ENCODE data around the gene CADPS2.

CADPS2 gene

GRCh38 chr7:122312789-122313188 is 573.5 kb downstream of the CADPS2 start:
- H3K79me2 ChIP-seq (ENCODE audit: insufficient read depth, low read length), result no peaks in the 10 kb centered on the region
- no peaks in the 10 kb centered on the region for H3K36me3 ChIP-seq (ENCODE audit: insufficient read depth, low read length)
- ATAC-seq (ENCODE audit: insufficient read depth, low read depth), result no peak
- no peaks in the 10 kb centered on the region for H4K20me1 ChIP-seq (ENCODE audit: insufficient read depth, low read length)
- H3K9ac ChIP-seq (ENCODE audit: low read depth, low read length), result no peak overlapping the region
- no peak for DNase-seq
- H3K4me2 ChIP-seq (ENCODE audit: insufficient read depth, low read length), result no peak overlapping the region
- no peaks in the 10 kb centered on the region for H3K27me3 ChIP-seq (ENCODE audit: insufficient read depth, low read length, poor library complexity)
- H3K27ac ChIP-seq (ENCODE audit: low read length), result no peak overlapping the region
- no peaks in the 10 kb centered on the region for H3K9me3 ChIP-seq (ENCODE audit: insufficient read depth, low read length, severe bottlenecking)
- H2AFZ ChIP-seq (ENCODE audit: low read depth, low read length), result no peak overlapping the region
- H3K4me1 ChIP-seq (ENCODE audit: insufficient read depth, low read length), result no peaks in the 10 kb centered on the region
- TF ChIP-seq, protein P1, sequence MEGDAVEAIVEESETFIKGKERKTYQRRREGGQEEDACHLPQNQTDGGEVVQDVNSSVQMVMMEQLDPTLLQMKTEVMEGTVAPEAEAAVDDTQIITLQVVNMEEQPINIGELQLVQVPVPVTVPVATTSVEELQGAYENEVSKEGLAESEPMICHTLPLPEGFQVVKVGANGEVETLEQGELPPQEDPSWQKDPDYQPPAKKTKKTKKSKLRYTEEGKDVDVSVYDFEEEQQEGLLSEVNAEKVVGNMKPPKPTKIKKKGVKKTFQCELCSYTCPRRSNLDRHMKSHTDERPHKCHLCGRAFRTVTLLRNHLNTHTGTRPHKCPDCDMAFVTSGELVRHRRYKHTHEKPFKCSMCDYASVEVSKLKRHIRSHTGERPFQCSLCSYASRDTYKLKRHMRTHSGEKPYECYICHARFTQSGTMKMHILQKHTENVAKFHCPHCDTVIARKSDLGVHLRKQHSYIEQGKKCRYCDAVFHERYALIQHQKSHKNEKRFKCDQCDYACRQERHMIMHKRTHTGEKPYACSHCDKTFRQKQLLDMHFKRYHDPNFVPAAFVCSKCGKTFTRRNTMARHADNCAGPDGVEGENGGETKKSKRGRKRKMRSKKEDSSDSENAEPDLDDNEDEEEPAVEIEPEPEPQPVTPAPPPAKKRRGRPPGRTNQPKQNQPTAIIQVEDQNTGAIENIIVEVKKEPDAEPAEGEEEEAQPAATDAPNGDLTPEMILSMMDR (IDR thresholded peaks at IDR 0.05; ENCODE audit: borderline replicate concordance, extremely low read depth, low read length, poor library complexity, severe bottlenecking), result no peak
- no peak for TF ChIP-seq EZH2 (IDR thresholded peaks at IDR 0.05; ENCODE audit: borderline replicate concordance, low read depth, low read length, severe bottlenecking)
- no peak overlapping the region for H3K4me3 ChIP-seq (ENCODE audit: low read depth in 1 of 2, low read length in 2 of 2)

DNA sequence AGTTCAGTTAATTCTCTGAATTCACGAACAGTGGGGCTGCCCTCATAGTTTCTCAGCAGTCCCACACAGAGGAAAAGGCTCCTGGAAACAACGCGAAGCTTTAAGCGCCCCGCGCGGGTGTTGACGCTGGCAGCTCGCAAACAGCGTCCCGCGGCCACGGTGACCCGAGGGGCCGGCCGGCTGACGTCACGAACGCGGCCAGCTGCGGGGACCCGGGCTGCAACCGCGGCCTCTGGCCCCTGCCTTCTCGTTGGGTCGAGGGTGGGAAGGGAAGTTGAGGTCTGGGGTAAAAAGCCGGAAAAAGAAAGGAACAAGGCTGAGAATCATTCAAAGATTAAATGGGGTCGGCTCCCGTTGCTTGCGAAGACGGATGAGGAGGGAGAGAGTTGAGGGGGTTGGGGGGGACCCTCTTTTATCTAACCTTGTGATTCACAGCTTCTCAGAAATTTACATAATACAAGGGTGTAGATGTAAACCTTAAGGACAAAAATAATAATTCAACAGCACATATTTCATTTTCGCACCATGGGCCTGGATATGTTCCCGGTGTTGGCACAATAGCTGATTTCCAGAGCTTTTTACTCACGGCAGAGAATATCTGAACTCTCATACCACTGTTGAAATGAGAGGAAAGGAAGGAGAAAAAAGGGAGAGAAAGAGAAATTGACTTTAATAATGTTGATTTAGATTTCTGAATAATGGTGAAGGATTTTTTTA is 574.4 kb downstream of the CADPS2 start:
- no peak overlapping the region for H3K4me2 ChIP-seq (ENCODE audit: insufficient read depth, low read length)
- no peak for DNase-seq
- no peaks in the 10 kb centered on the region for H4K20me1 ChIP-seq (ENCODE audit: insufficient read depth, low read length)
- no peak overlapping the region for H3K9ac ChIP-seq (ENCODE audit: low read depth, low read length)
- no peaks in the 10 kb centered on the region for H3K27me3 ChIP-seq (ENCODE audit: insufficient read depth, low read length, poor library complexity)
- no peak for ATAC-seq (ENCODE audit: insufficient read depth, low read depth)
- no peaks in the 10 kb centered on the region for H3K4me1 ChIP-seq (ENCODE audit: insufficient read depth, low read length)
- H3K4me3 ChIP-seq (ENCODE audit: low read depth in 1 of 2, low read length in 2 of 2), result no peak overlapping the region
- H3K79me2 ChIP-seq (ENCODE audit: insufficient read depth, low read length), result no peaks in the 10 kb centered on the region
- H3K36me3 ChIP-seq (ENCODE audit: insufficient read depth, low read length), result no peaks in the 10 kb centered on the region
- no peak overlapping the region for H2AFZ ChIP-seq (ENCODE audit: low read depth, low read length)
- H3K27ac ChIP-seq (ENCODE audit: low read length), result no peak overlapping the region
- no peak for TF ChIP-seq EZH2 (IDR thresholded peaks at IDR 0.05; ENCODE audit: borderline replicate concordance, low read depth, low read length, severe bottlenecking)
- TF ChIP-seq, protein P1 (IDR thresholded peaks at IDR 0.05; ENCODE audit: borderline replicate concordance, extremely low read depth, low read length, poor library complexity, severe bottlenecking), result no peak
- no peaks in the 10 kb centered on the region for H3K9me3 ChIP-seq (ENCODE audit: insufficient read depth, low read length, severe bottlenecking)

DNA sequence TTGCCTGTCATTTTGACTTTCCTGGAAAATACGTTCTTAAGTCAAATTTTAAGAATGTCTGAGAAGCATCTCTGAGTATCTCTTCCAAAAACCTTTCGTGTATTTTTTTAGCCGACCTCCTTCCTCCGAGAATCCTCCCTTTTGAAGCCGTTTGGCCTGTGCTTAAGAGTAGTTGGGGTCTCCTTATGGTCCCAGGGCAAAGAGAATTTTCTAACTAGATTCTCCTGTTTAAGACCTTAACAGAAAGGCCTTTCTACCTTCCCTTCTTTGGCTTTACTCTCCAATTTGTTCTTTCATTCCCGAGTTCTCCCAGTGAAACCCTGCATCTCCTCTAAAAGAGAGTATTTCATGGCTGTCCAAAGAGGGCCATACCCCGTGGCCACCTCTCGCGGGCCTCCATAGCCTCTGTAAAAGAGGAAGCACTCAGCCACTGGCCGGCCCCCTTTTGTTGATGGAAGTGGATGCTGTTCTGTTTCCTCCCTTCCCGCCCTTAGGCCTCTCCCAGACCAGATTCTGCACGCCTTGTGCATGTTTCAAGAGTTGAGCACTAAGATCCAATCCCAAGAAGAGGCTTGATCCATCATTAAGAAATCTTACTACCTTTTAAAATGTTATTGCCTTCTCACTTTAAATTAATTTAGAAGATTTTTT is 575.1 kb downstream of the CADPS2 start:
- H3K9ac ChIP-seq (ENCODE audit: low read depth, low read length), result no peak overlapping the region
- H3K4me1 ChIP-seq (ENCODE audit: insufficient read depth, low read length), result no peaks in the 10 kb centered on the region
- no peak overlapping the region for H3K27ac ChIP-seq (ENCODE audit: low read length)
- no peak for TF ChIP-seq EZH2 (IDR thresholded peaks at IDR 0.05; ENCODE audit: borderline replicate concordance, low read depth, low read length, severe bottlenecking)
- no peaks in the 10 kb centered on the region for H4K20me1 ChIP-seq (ENCODE audit: insufficient read depth, low read length)
- no peak overlapping the region for H3K4me2 ChIP-seq (ENCODE audit: insufficient read depth, low read length)
- H2AFZ ChIP-seq (ENCODE audit: low read depth, low read length), result no peak overlapping the region
- ATAC-seq (ENCODE audit: insufficient read depth, low read depth) (no peak), DNase-seq (no peak)
- H3K9me3 ChIP-seq (ENCODE audit: insufficient read depth, low read length, severe bottlenecking), result peaks cover 4% of the 10 kb centered on the region
- H3K4me3 ChIP-seq (ENCODE audit: low read depth in 1 of 2, low read length in 2 of 2), result no peak overlapping the region
- H3K36me3 ChIP-seq (ENCODE audit: insufficient read depth, low read length), result no peaks in the 10 kb centered on the region
- H3K27me3 ChIP-seq (ENCODE audit: insufficient read depth, low read length, poor library complexity), result no peaks in the 10 kb centered on the region
- H3K79me2 ChIP-seq (ENCODE audit: insufficient read depth, low read length), result no peaks in the 10 kb centered on the region
